Dedifferentiated amniotic fluid mesenchymal stem cell (primary cell): ENCODE data around the gene ACSF3.
A peak's percentile ranks its signal among the peaks of the same experiment; 100 is the strongest.

Experiments
- DNase-seq: peaks from one replicate; pipeline ENCODE4 v3.0.0-alpha.2; 2016; ENCODE audit errors: extremely low spot score

The ACSF3 gene

DNA sequence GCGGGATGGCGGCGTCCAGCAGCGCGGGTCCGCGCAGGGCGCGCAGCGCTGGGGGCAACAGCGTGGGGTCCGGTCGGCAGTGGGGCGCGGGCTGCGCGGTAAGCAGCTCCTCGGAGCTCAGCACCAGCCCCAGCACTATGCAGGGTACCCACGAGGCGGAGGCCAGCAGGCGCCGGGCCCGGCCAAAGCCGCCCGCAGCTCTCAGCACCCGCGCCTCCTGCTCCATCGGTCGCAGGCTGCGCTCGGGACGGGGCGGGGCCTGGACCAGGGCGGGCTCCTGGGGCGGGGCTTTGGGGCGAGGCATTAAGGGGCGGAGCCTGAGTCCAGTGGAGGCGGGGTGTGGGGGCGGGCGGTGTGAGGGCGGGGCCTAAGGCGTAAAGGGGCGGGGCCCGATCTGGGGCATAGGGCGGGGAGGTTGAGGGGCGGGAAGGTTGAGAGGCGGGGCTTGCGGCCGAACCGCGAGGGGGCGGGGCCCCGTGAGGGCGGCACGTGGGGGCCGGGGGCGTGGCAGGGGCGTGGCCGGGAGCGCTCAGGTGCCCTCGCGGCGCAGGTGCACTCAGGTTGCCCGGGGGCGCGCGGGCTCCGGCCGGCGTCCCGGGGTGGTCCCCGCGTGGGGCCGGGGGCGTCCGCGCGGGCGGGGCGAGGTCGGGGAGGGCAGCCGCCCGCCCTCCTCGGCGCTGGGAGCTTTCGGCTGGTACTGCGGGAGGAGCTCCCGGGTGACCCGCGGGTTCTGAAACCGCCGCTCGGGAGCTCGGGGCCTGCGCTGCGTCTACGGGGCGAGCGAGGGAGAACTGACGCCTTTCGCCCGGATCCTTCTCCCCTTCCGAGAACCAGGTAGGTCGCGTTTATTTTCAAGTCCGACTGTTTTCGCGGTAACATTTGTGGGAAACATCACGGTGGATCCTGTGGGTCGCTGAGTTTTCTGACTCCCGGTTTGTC is 108.1 kb downstream of the ACSF3 start:
- peak; percentile 22 for DNase-seq

DNA sequence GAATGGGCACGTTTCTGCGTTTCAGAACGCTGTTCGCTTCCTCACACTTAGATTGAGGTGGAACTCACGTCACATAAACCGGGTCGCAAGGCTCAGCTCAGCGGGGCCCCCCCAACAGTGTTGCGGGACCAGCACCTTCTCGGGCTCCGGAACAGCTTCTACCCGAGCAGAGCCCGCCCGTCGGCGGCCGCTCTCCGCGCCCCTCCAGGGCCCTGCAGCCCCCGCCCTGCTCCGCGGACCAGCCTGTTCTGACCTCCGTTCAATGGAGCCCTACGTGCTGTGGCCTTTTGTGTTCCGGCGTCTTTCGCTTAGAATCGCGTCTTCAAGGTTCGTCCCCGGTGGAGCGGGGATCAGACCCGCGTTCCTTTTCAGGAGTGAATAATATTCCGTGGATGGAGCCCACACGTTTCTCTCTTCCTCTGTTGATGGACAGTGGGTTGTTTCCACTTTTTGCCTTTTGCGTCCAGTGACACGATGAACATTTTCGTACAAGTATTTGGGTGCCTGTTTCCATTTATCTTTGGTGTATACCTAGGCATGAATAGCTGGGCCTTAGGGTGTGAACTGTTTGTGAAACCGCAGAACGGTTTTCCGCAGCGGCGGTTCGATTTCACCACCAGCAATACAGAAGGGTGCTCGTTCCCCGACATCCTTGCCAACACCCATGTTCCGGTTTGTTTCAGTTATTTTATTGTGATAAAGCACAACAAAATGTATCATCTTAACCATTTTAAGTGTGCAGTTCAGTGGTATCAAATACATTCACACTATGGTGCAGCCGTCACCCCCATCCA is 109.0 kb downstream of the ACSF3 start:
- no peak for DNase-seq
